ENCODE measurements around the gene EMC1. TPM values are rescaled to one million over a fixed set of nuclear protein-coding genes. Genes with fewer than 3 reads are reported as not detected.
"Not testable (repeated sequence)": the region's sequence is repeated elsewhere in the genome, so short reads cannot be mapped to it uniquely, and the experiment has no call there.

Gene EMC1
- total RNA-seq (10 to 100 TPM; 22.5 to 53.9 (median 34.4) TPM), polyA plus RNA-seq (10 to 100 TPM; 15.0 to 36.7 TPM)
- long read RNA-seq, donor 1, full-length matches to known transcripts: 28 of 46 reads
- long read RNA-seq, donor 1, partial matches to known transcripts: 11 of 46 reads
- long read RNA-seq, donor 1, other reads (novel, unspliced or antisense): 7 of 46 reads
- long read RNA-seq, donor 2, full-length matches to known transcripts: 3 of 10 reads
- long read RNA-seq, donor 2, partial matches to known transcripts: 7 of 10 reads
- long read RNA-seq, donor 2, other reads (novel, unspliced or antisense): 0 of 10 reads
- long read RNA-seq, donor 3, full-length matches to known transcripts: 72 of 88 reads
- long read RNA-seq, donor 3, partial matches to known transcripts: 2 of 88 reads
- long read RNA-seq, donor 3, other reads (novel, unspliced or antisense): 14 of 88 reads

DNA sequence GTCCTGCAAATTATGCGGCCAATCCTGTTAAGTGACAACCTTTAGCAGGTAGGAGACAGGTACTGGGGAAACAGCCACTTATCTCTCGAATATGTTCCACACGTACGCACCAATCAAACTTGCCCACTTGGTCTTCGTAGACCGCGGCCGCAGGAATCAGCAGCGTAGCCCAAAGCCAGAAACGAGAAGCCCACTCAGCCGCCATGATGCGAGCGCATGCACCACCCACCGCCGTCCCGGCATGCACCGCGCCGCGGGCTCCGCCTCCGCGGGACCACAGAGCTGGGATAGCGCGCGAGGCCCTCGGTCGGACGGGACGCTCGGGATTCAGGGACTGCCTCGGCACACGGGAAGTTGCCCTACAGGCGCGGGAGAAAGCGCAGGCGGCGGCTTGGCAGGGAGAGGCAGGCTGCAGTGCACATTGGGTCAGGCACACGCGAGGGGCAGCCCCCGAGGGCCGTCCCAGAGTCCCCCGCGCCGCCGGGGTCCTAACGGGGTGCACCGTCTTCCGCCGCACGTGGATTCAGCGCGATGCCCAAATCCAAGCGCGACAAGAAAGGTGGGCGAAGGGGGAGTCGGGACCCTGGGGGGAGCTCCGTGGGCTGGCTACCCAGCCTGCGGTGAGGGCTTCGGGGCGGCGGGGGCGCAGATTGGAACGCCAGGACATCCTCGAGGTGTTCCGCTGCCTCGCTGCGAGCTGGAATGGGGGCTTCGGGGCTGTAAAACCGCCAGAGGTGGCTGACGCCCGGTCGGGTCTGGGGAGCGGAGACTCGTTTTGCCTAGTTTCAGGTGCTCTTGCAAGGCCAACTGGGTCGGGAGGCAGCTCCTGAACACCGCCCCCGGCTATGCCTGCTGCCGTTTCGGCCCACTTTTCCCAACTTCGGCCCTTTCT lies at the start of gene EMC1, which contains the start of gene MRTO4:
Gene EMC1, minus strand, starts transcription at position 220 of the 892 bp plus-strand sequence. Its CDS starts 15 bp downstream, at position 205.
Gene MRTO4, plus strand, starts transcription at position 501 of the 892 bp plus-strand sequence. Its CDS starts 31 bp downstream, at position 532.
- intact Hi-C loops (cut with DNase I): loop anchor here in 1 of 4 donors (5.0 kb wide), 1 partner anchor 406 kb away; no protein-coding TSS in a partner anchor
- Histone ChIP-seq H3K4me1 (ENCODE audit: insufficient read depth) (peaks cover 15% of the 10 kb centered on the region), H3K36me3 (no peaks in the 10 kb centered on the region), H3K9me3 (no peaks in the 10 kb centered on the region), H3K27ac (peak within 1 kb of the TSS; percentile 93 to 98), H3K4me3 (peak within 1 kb of the TSS; percentile 80), H3K27me3 (no peaks in the 10 kb centered on the region)
- WGBS, 3 donors: 0 to 1% (median 0%) methylated on average over 68 to 81 of the region's 81 CpGs
- peak; percentile 80 to 93 (median 83) for DNase-seq
- no peak for TF ChIP-seq EP300 (IDR thresholded peaks at IDR 0.05)
- TF ChIP-seq POLR2A (IDR thresholded peaks at IDR 0.05): no peak
- TF ChIP-seq, protein P1, sequence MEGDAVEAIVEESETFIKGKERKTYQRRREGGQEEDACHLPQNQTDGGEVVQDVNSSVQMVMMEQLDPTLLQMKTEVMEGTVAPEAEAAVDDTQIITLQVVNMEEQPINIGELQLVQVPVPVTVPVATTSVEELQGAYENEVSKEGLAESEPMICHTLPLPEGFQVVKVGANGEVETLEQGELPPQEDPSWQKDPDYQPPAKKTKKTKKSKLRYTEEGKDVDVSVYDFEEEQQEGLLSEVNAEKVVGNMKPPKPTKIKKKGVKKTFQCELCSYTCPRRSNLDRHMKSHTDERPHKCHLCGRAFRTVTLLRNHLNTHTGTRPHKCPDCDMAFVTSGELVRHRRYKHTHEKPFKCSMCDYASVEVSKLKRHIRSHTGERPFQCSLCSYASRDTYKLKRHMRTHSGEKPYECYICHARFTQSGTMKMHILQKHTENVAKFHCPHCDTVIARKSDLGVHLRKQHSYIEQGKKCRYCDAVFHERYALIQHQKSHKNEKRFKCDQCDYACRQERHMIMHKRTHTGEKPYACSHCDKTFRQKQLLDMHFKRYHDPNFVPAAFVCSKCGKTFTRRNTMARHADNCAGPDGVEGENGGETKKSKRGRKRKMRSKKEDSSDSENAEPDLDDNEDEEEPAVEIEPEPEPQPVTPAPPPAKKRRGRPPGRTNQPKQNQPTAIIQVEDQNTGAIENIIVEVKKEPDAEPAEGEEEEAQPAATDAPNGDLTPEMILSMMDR (IDR thresholded peaks at IDR 0.05): peak in 1 of 3 donors; percentile 5

DNA sequence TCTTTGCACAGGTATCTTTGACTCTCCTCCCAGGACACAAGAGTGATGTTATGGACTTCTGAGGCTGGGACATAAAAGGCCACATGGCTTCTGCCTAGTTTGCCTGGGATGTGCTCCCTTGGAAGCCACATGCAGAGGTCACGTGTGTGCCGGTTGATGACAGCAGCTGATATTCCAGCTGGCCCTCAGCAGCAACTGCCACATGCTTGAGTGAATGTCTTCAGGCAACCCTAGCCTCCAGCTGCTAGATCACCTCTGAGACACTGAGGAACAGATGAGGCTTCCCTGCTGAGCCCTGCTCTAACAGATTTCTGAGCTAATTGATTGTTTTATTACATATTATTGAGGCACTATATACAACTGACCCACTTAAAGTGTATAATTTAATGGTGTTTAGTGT lies 48.9 kb upstream of the EMC1 start:
- DNase-seq: no peak
- Histone ChIP-seq H3K9me3 (no peaks in the 10 kb centered on the region), H3K27ac (no peak overlapping the region), H3K4me1 (ENCODE audit: insufficient read depth) (no peaks in the 10 kb centered on the region), H3K36me3 (no peaks in the 10 kb centered on the region), H3K27me3 (no peaks in the 10 kb centered on the region), H3K4me3 (no peak overlapping the region)
- WGBS, 3 donors: 94 to 100% (median 97%) methylated on average over 2 of the region's 2 CpGs
- intact Hi-C loops (cut with DNase I): no loop called here
- TF ChIP-seq POLR2A (IDR thresholded peaks at IDR 0.05): no peak
- no peak for TF ChIP-seq EP300 (IDR thresholded peaks at IDR 0.05)
- TF ChIP-seq, protein P1 (IDR thresholded peaks at IDR 0.05): no peak

DNA sequence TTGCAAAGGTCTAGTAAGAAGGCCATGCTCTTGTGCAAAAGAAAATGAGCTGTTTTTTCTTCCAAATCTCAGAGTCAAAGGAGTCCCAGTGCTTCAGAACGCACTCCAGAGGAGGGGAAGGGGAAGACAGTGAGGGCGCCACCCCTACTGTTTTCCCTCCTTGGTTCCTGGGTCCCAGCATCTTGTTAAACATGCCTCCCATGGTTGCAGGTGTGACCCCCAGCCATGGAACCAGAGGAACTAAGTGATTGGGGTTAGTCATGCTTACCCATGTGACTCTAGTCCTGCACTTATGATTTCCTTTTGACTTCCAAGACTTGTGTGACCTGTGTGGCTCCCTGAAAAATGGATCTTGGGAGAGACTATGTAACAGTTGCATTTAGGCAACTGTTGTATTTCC lies 43.3 kb upstream of the EMC1 start:
- intact Hi-C loops (cut with DNase I): no loop called here
- WGBS, 3 donors: 94 to 98% (median 95%) methylated on average over 2 of the region's 2 CpGs
- no peaks in the 10 kb centered on the region for H3K36me3 ChIP-seq

DNA sequence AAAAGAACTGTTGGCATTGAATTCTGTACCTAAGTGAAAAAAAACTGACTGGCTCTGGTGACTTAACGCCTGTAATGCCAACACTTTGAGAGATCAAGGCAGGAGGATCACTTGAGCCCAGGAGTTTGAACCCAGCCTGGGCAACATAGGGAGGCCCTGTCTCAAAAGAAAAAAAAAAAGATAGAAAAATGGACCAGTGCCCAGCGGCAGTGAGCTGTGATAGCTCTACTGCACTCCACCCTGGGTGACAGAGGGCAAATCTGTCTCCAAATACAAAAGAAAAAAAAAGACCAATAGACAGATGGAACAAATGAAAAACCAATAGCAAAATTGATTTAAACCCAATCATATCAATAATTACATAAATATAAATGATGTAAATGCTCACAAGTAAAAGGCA lies 37.9 kb upstream of the EMC1 start:
- 74 to 80% (median 76%) methylated on average over 2 of the region's 2 CpGs for WGBS, 3 donors
- Histone ChIP-seq H3K4me1 (ENCODE audit: insufficient read depth) (peaks cover 4% of the 10 kb centered on the region), H3K27ac (no peak overlapping the region), H3K36me3 (no peaks in the 10 kb centered on the region), H3K9me3 (no peaks in the 10 kb centered on the region), H3K4me3 (no peak overlapping the region), H3K27me3 (no peaks in the 10 kb centered on the region)
- intact Hi-C loops (cut with DNase I): no loop called here
- TF ChIP-seq EP300 (IDR thresholded peaks at IDR 0.05) (no peak), POLR2A (IDR thresholded peaks at IDR 0.05) (no peak)
- TF ChIP-seq, protein P1 (IDR thresholded peaks at IDR 0.05): no peak
- no peak for DNase-seq

More for the DNA sequence above, 43.3 kb upstream of the EMC1 start:
- Histone ChIP-seq H3K27ac (no peak overlapping the region), H3K27me3 (no peaks in the 10 kb centered on the region), H3K4me1 (ENCODE audit: insufficient read depth) (no peaks in the 10 kb centered on the region), H3K4me3 (no peak overlapping the region), H3K9me3 (no peaks in the 10 kb centered on the region)
- no peak for DNase-seq
- no peak for TF ChIP-seq EP300 (IDR thresholded peaks at IDR 0.05)
- TF ChIP-seq, protein P1 (IDR thresholded peaks at IDR 0.05): no peak
- TF ChIP-seq POLR2A (IDR thresholded peaks at IDR 0.05): no peak

DNA sequence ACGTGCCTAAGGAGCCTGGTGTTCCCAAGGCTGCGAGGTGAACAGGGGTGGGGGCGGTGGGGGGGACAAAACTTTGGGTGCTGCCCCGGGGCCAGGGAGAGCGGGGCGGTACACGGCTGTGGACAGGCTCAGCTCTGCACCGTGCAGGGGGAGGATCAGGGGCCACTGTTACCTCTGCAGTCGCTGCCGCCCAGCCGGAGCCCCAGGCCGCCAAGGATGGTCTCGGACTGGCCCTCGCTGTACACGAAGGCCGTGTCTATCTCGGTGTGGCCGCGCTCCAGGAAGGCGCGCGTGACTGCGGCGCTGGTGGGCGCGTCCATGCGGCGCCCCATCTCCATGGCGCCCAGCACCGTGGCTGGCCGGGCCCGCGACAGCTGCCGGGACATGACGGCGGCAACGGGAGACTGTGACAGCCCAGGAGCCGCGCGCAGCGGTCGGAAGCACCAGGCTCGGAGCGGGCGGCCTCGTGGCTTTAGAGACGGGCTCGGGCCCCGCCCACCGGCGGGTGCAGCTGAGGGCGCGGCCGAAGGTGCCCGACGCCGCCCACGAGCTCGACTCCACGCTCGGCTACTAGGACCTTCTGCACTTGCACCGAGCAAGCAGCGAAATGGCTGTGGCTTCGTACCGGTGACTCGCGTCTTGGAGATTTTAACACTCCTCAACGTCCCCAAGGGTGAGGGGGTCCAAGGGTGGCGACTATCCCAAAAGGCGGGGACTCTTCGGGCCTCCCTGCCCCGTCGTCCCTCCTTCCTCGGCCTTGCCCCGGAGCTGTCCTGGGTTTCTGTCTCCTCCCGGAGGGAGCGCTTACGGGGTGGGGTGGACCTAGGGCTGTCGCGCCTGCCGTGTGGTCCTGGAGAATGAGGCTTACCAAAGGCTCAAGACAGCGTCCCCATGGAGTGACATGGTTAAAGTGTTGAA lies 37.3 kb upstream of the EMC1 start, which contains the start of gene AKR7A3:
Gene AKR7A3, minus strand, starts transcription at position 447 of the 918 bp plus-strand sequence. Its CDS starts 61 bp downstream, at position 386.
- H3K27ac ChIP-seq: not testable (repeated sequence)
- DNase-seq: peak in 2 of 5 donors; percentile 23 to 53

More for the DNA sequence above, 37.3 kb upstream of the EMC1 start, which contains the start of gene AKR7A3:
- H3K4me3 ChIP-seq: peak within 1 kb of the TSS; percentile 35
- H3K4me1 ChIP-seq (ENCODE audit: insufficient read depth); H3K27me3 ChIP-seq; H3K36me3 ChIP-seq; H3K9me3 ChIP-seq; intact Hi-C loops (cut with DNase I): not testable (repeated sequence)
- WGBS, 3 donors: 11 to 31% (median 22%) methylated on average over 38 to 71 of the region's 82 CpGs

Measured in ovary (tissue), 10 donors.